ENCODE results near the gene LILRB2.

- no peak for TF ChIP-seq EZH2 (IDR thresholded peaks at IDR 0.05)
- no peak for TF ChIP-seq RAD21 (IDR thresholded peaks at IDR 0.05; ENCODE audit: low read depth)
- no peak for TF ChIP-seq CTCF (IDR thresholded peaks at IDR 0.05 in 2 of 3, conservative IDR thresholded peaks at IDR 0.05 in 1 of 3; ENCODE audit: borderline replicate concordance in 1 of 3, insufficient read depth in 1 of 3, low read depth in 2 of 3, low read length in 2 of 3)
- no peak for TF ChIP-seq JUND (IDR thresholded peaks at IDR 0.05)
- TF ChIP-seq TCF7L2 (IDR thresholded peaks at IDR 0.05; ENCODE audit: borderline replicate concordance, extremely low read depth, insufficient read depth, insufficient read length): no peak
- TF ChIP-seq SIN3A (IDR thresholded peaks at IDR 0.05; ENCODE audit: low read depth): no peak
- TF ChIP-seq POLR2AphosphoS5 (IDR thresholded peaks at IDR 0.05; ENCODE audit: low read depth, low read length): no peak
- TF ChIP-seq REST (IDR thresholded peaks at IDR 0.05; ENCODE audit: low read depth): no peak
Observed at GRCh38 chr19:54248016-54248601, 32.8 kb downstream of the LILRB2 start.

Measured in HCT116 (cell line).